Measurements from ENCODE around the gene CIDEA.

DNA sequence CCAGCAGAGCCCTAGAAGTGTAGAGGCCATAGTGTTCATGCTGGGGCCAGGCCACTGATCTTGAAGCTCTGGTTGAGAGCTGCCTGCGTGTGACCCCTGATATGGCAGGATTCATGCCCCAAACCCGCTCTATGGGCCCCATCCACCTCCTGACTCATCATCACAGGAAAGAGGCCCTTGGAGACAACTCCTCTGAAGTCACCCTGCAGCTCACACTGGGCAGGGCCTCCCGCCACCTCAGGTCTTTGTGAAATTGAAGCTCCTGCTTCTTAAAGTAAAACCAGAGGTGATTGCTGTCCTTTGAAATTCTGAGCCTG lies 41.9 kb downstream of the CIDEA start:
- TF ChIP-seq GABPA (tag; conservative IDR thresholded peaks at IDR 0.05; ENCODE audit: low read depth), result no peak
- TF ChIP-seq POLR2G (IDR thresholded peaks at IDR 0.05; ENCODE audit: low read depth, low read length), result no peak
- TF ChIP-seq NRF1 (conservative IDR thresholded peaks at IDR 0.05 in 1 of 2, IDR thresholded peaks at IDR 0.05 in 1 of 2), result no peak
- TF ChIP-seq, protein P1, sequence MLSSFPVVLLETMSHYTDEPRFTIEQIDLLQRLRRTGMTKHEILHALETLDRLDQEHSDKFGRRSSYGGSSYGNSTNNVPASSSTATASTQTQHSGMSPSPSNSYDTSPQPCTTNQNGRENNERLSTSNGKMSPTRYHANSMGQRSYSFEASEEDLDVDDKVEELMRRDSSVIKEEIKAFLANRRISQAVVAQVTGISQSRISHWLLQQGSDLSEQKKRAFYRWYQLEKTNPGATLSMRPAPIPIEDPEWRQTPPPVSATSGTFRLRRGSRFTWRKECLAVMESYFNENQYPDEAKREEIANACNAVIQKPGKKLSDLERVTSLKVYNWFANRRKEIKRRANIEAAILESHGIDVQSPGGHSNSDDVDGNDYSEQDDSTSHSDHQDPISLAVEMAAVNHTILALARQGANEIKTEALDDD (IDR thresholded peaks at IDR 0.05), result no peak
- TF ChIP-seq, protein P2, sequence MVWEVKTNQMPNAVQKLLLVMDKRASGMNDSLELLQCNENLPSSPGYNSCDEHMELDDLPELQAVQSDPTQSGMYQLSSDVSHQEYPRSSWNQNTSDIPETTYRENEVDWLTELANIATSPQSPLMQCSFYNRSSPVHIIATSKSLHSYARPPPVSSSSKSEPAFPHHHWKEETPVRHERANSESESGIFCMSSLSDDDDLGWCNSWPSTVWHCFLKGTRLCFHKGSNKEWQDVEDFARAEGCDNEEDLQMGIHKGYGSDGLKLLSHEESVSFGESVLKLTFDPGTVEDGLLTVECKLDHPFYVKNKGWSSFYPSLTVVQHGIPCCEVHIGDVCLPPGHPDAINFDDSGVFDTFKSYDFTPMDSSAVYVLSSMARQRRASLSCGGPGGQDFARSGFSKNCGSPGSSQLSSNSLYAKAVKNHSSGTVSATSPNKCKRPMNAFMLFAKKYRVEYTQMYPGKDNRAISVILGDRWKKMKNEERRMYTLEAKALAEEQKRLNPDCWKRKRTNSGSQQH (CRISPR knock-in tag; IDR thresholded peaks at IDR 0.05), result no peak
- TF ChIP-seq EP300 (IDR thresholded peaks at IDR 0.05; ENCODE audit: low read length), result no peak; the same call in 1 of the 2 replicates
- no peak for TF ChIP-seq POLR2AphosphoS2 (IDR thresholded peaks at IDR 0.05; ENCODE audit: low read length)
- TF ChIP-seq, protein P3, sequence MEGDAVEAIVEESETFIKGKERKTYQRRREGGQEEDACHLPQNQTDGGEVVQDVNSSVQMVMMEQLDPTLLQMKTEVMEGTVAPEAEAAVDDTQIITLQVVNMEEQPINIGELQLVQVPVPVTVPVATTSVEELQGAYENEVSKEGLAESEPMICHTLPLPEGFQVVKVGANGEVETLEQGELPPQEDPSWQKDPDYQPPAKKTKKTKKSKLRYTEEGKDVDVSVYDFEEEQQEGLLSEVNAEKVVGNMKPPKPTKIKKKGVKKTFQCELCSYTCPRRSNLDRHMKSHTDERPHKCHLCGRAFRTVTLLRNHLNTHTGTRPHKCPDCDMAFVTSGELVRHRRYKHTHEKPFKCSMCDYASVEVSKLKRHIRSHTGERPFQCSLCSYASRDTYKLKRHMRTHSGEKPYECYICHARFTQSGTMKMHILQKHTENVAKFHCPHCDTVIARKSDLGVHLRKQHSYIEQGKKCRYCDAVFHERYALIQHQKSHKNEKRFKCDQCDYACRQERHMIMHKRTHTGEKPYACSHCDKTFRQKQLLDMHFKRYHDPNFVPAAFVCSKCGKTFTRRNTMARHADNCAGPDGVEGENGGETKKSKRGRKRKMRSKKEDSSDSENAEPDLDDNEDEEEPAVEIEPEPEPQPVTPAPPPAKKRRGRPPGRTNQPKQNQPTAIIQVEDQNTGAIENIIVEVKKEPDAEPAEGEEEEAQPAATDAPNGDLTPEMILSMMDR (IDR thresholded peaks at IDR 0.05 in 2 of 3, conservative IDR thresholded peaks at IDR 0.05 in 1 of 3; ENCODE audit: insufficient read depth in 2 of 3, low read depth in 1 of 3, low read length in 3 of 3), result no peak
- no peak for TF ChIP-seq CHD1 (IDR thresholded peaks at IDR 0.05; ENCODE audit: low read length)

Measured in K562 (cell line).